ENCODE results near the gene FARP1.

The FARP1 gene

DNA sequence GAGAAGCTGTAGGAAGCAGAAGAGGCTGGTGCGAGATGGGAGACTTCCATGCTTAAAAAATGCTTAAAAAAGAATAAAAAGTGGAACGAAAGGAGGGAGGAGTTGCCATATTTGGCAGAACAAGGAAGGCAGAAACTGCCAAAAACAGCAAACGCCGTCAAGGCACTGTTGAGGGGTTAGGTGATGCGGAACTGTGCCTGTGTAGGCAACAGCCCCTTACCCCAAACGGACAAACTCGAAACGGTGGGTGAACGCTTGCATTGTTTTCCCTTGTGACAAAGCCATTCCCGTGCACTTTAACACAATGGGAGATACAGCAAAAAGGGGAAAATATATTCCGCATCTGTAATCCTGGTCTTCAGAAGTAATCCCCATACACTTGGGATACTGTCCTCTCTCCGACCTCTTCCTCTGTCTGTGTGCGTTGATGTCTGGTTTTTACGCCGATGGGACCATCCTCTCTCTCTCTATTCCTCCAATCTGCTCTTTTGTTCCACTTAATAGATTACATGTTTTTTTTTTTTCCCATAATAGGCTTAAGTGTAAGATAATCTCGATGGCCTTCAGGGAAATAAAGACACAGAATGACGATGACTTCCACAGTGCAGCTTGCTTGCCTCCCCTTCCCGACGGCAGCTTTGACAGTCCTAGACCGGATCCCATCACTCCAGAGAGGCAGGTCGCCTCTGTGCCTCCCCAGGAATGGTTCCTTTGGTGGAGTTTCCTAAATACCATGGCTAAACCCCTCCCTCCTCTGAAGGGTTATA, 166.9 kb downstream of the FARP1 start:
- no peaks in the 10 kb centered on the region for H3K36me3 ChIP-seq (ENCODE audit: low read length)
- no peak overlapping the region for H3K9ac ChIP-seq (ENCODE audit: low read length)
- no peaks in the 10 kb centered on the region for H3K79me2 ChIP-seq (ENCODE audit: insufficient read depth, low read length)
- H3K9me2 ChIP-seq (replicated peaks; ENCODE audit: insufficient read depth, low read length) = no peaks in the 10 kb centered on the region
- no peak overlapping the region for H3K27ac ChIP-seq (ENCODE audit: low read depth, low read length)
- no peaks in the 10 kb centered on the region for H3F3A ChIP-seq (ENCODE audit: insufficient read depth)
- H3K27me3 ChIP-seq (ENCODE audit: low read length) = no peaks in the 10 kb centered on the region
- no peak overlapping the region for H3K4me3 ChIP-seq (ENCODE audit: insufficient read depth, low read length, poor library complexity, severe bottlenecking)
- H3K4me2 ChIP-seq (ENCODE audit: low read depth, low read length, poor library complexity, severe bottlenecking) = no peak overlapping the region
- H2AFZ ChIP-seq (ENCODE audit: low read depth, low read length, severe bottlenecking) = no peak overlapping the region
- H4K20me1 ChIP-seq (ENCODE audit: low read depth, low read length) = no peaks in the 10 kb centered on the region
- H3K9me3 ChIP-seq (ENCODE audit: insufficient read depth, low read length) = no peaks in the 10 kb centered on the region
- TF ChIP-seq EZH2phosphoT487 (conservative IDR thresholded peaks at IDR 0.05; ENCODE audit: low read length) = no peak

DNA sequence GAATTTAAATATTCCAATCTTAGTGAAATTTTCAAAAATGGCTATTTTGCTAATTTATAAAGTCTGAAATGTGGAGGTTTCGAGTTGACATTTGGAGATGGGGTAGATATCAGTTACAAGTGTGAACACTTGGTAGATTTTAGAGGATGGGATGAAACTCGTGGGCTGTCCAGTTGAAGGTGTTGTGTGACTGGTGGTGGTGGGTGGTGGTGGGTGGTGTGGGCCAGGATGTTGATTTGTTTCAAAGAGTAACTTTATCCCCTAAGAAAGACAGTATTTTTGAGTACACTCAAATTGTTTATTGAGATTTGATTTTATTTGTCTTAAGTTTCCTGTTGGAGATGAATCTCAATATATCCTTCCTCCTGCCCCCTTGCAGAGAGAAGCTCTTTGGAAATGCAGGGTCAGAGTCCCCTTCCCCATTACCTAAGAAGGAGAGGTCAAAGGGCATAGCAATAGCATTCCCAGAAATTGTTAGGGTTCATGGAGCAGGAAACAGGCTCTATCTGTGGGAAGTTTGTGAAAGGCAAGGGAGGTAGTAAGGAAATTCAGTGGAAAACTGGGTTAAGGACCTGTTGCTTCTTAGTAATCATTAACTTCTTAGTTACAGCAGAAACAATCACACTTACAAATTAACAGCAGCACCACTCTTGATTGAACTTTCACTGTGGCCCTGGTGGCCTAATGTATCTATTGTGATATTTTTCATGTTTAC, 167.7 kb downstream of the FARP1 start:
- H3K27me3 ChIP-seq (ENCODE audit: low read length) = no peaks in the 10 kb centered on the region
- no peaks in the 10 kb centered on the region for H3F3A ChIP-seq (ENCODE audit: insufficient read depth)
- no peaks in the 10 kb centered on the region for H3K79me2 ChIP-seq (ENCODE audit: insufficient read depth, low read length)
- no peak overlapping the region for H3K9ac ChIP-seq (ENCODE audit: low read length)
- no peak overlapping the region for H3K4me2 ChIP-seq (ENCODE audit: low read depth, low read length, poor library complexity, severe bottlenecking)
- no peak overlapping the region for H2AFZ ChIP-seq (ENCODE audit: low read depth, low read length, severe bottlenecking)
- H3K36me3 ChIP-seq (ENCODE audit: low read length) = no peaks in the 10 kb centered on the region
- no peak overlapping the region for H3K27ac ChIP-seq (ENCODE audit: low read depth, low read length)
- H3K9me3 ChIP-seq (ENCODE audit: insufficient read depth, low read length) = no peaks in the 10 kb centered on the region
- H3K9me2 ChIP-seq (replicated peaks; ENCODE audit: insufficient read depth, low read length) = no peaks in the 10 kb centered on the region
- TF ChIP-seq EZH2phosphoT487 (conservative IDR thresholded peaks at IDR 0.05; ENCODE audit: low read length) = no peak
- TF ChIP-seq, protein P1, sequence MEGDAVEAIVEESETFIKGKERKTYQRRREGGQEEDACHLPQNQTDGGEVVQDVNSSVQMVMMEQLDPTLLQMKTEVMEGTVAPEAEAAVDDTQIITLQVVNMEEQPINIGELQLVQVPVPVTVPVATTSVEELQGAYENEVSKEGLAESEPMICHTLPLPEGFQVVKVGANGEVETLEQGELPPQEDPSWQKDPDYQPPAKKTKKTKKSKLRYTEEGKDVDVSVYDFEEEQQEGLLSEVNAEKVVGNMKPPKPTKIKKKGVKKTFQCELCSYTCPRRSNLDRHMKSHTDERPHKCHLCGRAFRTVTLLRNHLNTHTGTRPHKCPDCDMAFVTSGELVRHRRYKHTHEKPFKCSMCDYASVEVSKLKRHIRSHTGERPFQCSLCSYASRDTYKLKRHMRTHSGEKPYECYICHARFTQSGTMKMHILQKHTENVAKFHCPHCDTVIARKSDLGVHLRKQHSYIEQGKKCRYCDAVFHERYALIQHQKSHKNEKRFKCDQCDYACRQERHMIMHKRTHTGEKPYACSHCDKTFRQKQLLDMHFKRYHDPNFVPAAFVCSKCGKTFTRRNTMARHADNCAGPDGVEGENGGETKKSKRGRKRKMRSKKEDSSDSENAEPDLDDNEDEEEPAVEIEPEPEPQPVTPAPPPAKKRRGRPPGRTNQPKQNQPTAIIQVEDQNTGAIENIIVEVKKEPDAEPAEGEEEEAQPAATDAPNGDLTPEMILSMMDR (IDR thresholded peaks at IDR 0.05; ENCODE audit: insufficient read depth, low read length, poor library complexity, severe bottlenecking) = no peak
- no peaks in the 10 kb centered on the region for H4K20me1 ChIP-seq (ENCODE audit: low read depth, low read length)
- no peak overlapping the region for H3K4me3 ChIP-seq (ENCODE audit: insufficient read depth, low read length, poor library complexity, severe bottlenecking)

DNA sequence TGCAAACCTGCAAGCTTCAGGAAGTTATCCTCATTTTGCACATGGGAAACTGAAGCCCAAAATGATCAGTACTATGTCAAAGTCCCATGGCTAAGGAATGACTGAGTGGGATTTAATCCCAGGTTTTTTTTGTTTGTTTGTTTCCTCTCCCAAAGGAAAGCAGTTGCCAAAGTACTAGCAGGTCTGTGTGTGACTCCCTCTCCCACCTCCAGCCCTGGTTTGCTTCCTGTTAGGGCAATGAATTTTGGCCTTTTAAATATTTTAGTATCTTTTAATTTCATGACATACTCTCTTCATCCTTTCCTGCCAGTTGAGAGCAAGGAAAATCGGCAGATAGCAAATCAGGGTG, 168.3 kb downstream of the FARP1 start:
- Histone ChIP-seq H3K27ac (ENCODE audit: low read depth, low read length) (no peak overlapping the region), H4K20me1 (ENCODE audit: low read depth, low read length) (no peaks in the 10 kb centered on the region), H3F3A (ENCODE audit: insufficient read depth) (no peaks in the 10 kb centered on the region), H3K4me3 (ENCODE audit: insufficient read depth, low read length, poor library complexity, severe bottlenecking) (no peak overlapping the region), H3K9me2 (replicated peaks; ENCODE audit: insufficient read depth, low read length) (no peaks in the 10 kb centered on the region), H3K27me3 (ENCODE audit: low read length) (no peaks in the 10 kb centered on the region), H3K9ac (ENCODE audit: low read length) (no peak overlapping the region), H3K4me2 (ENCODE audit: low read depth, low read length, poor library complexity, severe bottlenecking) (no peak overlapping the region), H3K79me2 (ENCODE audit: insufficient read depth, low read length) (no peaks in the 10 kb centered on the region), H2AFZ (ENCODE audit: low read depth, low read length, severe bottlenecking) (no peak overlapping the region), H3K36me3 (ENCODE audit: low read length) (no peaks in the 10 kb centered on the region), H3K9me3 (ENCODE audit: insufficient read depth, low read length) (no peaks in the 10 kb centered on the region)
- no peak for TF ChIP-seq EZH2phosphoT487 (conservative IDR thresholded peaks at IDR 0.05; ENCODE audit: low read length)
- TF ChIP-seq, protein P1 (IDR thresholded peaks at IDR 0.05; ENCODE audit: insufficient read depth, low read length, poor library complexity, severe bottlenecking) = no peak

DNA sequence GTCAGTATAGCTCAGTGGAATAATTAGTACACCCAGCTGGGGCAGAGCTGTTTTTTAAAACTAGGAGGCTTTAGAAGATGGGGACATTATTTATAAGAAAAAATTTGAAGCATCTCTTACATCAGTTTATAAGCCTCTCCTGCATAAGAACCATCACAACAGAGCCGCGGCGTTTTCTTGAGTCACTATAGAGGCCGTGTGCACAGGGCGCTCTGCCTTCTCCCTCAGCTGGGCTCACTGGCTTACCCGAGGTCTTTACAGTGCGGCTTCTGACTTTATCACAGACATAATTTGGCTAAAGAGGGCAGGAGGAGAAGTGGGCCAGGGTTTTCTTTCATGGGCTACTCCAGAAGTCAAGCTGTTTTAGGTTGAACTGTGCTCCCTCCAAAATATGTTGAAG, 169.7 kb downstream of the FARP1 start:
- Histone ChIP-seq H2AFZ (ENCODE audit: low read depth, low read length, severe bottlenecking) (no peak overlapping the region), H4K20me1 (ENCODE audit: low read depth, low read length) (no peaks in the 10 kb centered on the region), H3K27ac (ENCODE audit: low read depth, low read length) (no peak overlapping the region), H3K9ac (ENCODE audit: low read length) (no peak overlapping the region), H3F3A (ENCODE audit: insufficient read depth) (no peaks in the 10 kb centered on the region), H3K4me3 (ENCODE audit: insufficient read depth, low read length, poor library complexity, severe bottlenecking) (no peak overlapping the region), H3K9me2 (replicated peaks; ENCODE audit: insufficient read depth, low read length) (no peaks in the 10 kb centered on the region), H3K9me3 (ENCODE audit: insufficient read depth, low read length) (no peaks in the 10 kb centered on the region), H3K36me3 (ENCODE audit: low read length) (no peaks in the 10 kb centered on the region), H3K27me3 (ENCODE audit: low read length) (no peaks in the 10 kb centered on the region), H3K79me2 (ENCODE audit: insufficient read depth, low read length) (no peaks in the 10 kb centered on the region), H3K4me2 (ENCODE audit: low read depth, low read length, poor library complexity, severe bottlenecking) (no peak overlapping the region)
- no peak for TF ChIP-seq EZH2phosphoT487 (conservative IDR thresholded peaks at IDR 0.05; ENCODE audit: low read length)
- TF ChIP-seq, protein P1 (IDR thresholded peaks at IDR 0.05; ENCODE audit: insufficient read depth, low read length, poor library complexity, severe bottlenecking) = no peak

Measured in SU-DHL-6 (cell line).